WTC11 (cell line): ENCODE results near the gene TAPBP.

ENCODE experiments used
- CTCF ChIP-seq: fragments of 200-600 bp; IDR thresholded peaks from 2 replicates; pipeline ENCODE4 v1.8.0; 2022; ENCODE audit warnings: antibody characterized with exemption
- PRDM15 ChIP-seq: sonication (generic); formaldehyde crosslinking; IDR thresholded peaks from 2 replicates; pipeline ENCODE4 v1.8.0; 2022; ENCODE audit warnings: missing genetic modification reagents
- PRRX2 ChIP-seq: fragments of 250-450 bp; sonication (Bioruptor Pico); IDR thresholded peaks from 2 replicates; pipeline ENCODE4 v1.8.0; 2021; ENCODE audit warnings: mild to moderate bottlenecking
- TCF7 ChIP-seq: sonication (generic); formaldehyde crosslinking; IDR thresholded peaks from 2 replicates; pipeline ENCODE4 v1.8.0; 2022; ENCODE audit warnings: mild to moderate bottlenecking, low read depth, missing genetic modification reagents, moderate library complexity

GRCh38 chr6:33254591-33254990 lies 59.3 kb downstream of the TAPBP start:
- TF ChIP-seq CTCF (no peak), TCF7 (no peak), PRDM15 (CRISPR knock-in tag) (no peak), PRRX2 (CRISPR knock-in tag) (no peak)
